Measurements from ENCODE around the gene IL18R1. TPM values are rescaled to one million over a fixed set of nuclear protein-coding genes. Genes with fewer than 3 reads are reported as not detected.
"Not testable (repeated sequence)": the region's sequence is repeated elsewhere in the genome, so short reads cannot be mapped to it uniquely, and the experiment has no call there.

Gene IL18R1
- total RNA-seq, 4 donors from 2014 or later = 1.6 to 3.6 (median 2.6) TPM

- DNase-seq (ENCODE audit: low spot score in 2 of 2) = no peak
- intact Hi-C loops (cut with DNase I; ENCODE audit: low total_unique reads) = no loop called here
- H3K4me3 ChIP-seq (ENCODE audit: low read depth, poor library complexity, severe bottlenecking) = no peak overlapping the region
- 45 to 60% methylated on average over 2 of the region's 2 CpGs for WGBS, 2 donors
- TF ChIP-seq, protein P1, sequence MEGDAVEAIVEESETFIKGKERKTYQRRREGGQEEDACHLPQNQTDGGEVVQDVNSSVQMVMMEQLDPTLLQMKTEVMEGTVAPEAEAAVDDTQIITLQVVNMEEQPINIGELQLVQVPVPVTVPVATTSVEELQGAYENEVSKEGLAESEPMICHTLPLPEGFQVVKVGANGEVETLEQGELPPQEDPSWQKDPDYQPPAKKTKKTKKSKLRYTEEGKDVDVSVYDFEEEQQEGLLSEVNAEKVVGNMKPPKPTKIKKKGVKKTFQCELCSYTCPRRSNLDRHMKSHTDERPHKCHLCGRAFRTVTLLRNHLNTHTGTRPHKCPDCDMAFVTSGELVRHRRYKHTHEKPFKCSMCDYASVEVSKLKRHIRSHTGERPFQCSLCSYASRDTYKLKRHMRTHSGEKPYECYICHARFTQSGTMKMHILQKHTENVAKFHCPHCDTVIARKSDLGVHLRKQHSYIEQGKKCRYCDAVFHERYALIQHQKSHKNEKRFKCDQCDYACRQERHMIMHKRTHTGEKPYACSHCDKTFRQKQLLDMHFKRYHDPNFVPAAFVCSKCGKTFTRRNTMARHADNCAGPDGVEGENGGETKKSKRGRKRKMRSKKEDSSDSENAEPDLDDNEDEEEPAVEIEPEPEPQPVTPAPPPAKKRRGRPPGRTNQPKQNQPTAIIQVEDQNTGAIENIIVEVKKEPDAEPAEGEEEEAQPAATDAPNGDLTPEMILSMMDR (IDR thresholded peaks at IDR 0.05) = no peak
Observed at GRCh38 chr2:102315921-102316320, 39.7 kb upstream of the IL18R1 start.

DNA sequence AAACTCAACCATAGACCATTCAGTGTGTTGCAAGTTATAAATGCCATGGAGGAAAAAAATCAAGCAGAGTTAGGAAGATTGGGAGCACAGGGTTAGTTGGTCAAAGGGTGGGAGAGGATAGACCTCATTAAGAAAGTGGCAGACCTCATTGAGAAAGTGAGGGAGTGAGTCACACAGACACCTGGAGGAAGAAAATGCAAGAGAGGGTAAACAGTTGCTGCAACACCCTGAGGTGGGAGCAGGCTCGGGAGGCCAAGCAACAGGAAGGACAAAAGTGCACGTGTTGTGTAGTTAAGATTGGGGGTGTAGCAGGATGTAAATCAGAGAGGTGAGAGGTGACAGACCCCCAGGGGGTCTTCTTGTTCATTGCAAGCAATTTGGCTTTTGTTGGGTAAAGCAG, 37.9 kb upstream of the IL18R1 start:
- DNase-seq (ENCODE audit: low spot score in 2 of 2) = no peak
- WGBS, 2 donors = 30 to 41% methylated on average over 2 of the region's 2 CpGs

GRCh38 chr2:102318437-102318836, 37.2 kb upstream of the IL18R1 start:
- TF ChIP-seq POLR2A (IDR thresholded peaks at IDR 0.05) = no peak
- TF ChIP-seq, protein P1 (IDR thresholded peaks at IDR 0.05) = no peak
- intact Hi-C loops (cut with DNase I; ENCODE audit: low total_unique reads) = no loop called here
- H3K4me3 ChIP-seq (ENCODE audit: low read depth, poor library complexity, severe bottlenecking) = no peak overlapping the region
- DNase-seq (ENCODE audit: low spot score in 2 of 2) = no peak
- 91 to 93% methylated on average over 2 of the region's 2 CpGs for WGBS, 2 donors

More for the DNA sequence above, 37.9 kb upstream of the IL18R1 start:
- TF ChIP-seq POLR2A (IDR thresholded peaks at IDR 0.05) = no peak
- TF ChIP-seq, protein P1 (IDR thresholded peaks at IDR 0.05) = no peak
- no peak overlapping the region for H3K4me3 ChIP-seq (ENCODE audit: low read depth, poor library complexity, severe bottlenecking)
- intact Hi-C loops (cut with DNase I; ENCODE audit: low total_unique reads) = no loop called here

- WGBS, 2 donors = 55 to 58% methylated on average over 6 of the region's 6 CpGs
- no peak for DNase-seq (ENCODE audit: low spot score in 2 of 2)
- no peak overlapping the region for H3K4me3 ChIP-seq (ENCODE audit: low read depth, poor library complexity, severe bottlenecking)
- TF ChIP-seq, protein P1 (IDR thresholded peaks at IDR 0.05) = no peak
- no peak for TF ChIP-seq POLR2A (IDR thresholded peaks at IDR 0.05)
- intact Hi-C loops (cut with DNase I; ENCODE audit: low total_unique reads) = no loop called here
Observed at GRCh38 chr2:102321941-102322719, 33.5 kb upstream of the IL18R1 start.

DNA sequence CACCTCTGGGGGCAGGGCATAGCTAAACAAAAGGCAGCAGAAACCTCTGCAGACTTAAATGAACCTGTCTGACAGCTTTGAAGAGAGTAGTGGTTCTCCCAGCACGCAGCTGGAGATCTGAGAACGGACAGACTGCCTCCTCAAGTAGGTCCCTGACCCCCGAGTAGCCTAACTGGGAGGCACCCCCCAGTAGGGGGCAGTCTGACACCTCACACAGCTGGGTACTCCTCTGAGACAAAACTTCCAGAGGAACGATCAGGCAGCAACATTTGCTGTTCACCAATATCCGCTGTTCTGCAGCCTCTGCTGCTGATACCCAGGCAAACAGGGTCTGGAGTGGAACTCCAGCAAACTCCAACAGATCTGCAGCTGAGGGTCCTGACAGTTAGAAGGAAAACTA, 30.7 kb upstream of the IL18R1 start:
- WGBS, 2 donors = 84 to 94% methylated on average over 5 of the region's 5 CpGs
- intact Hi-C loops (cut with DNase I; ENCODE audit: low total_unique reads); DNase-seq (ENCODE audit: low spot score in 2 of 2); H3K4me3 ChIP-seq (ENCODE audit: low read depth, poor library complexity, severe bottlenecking): not testable (repeated sequence)

DNA sequence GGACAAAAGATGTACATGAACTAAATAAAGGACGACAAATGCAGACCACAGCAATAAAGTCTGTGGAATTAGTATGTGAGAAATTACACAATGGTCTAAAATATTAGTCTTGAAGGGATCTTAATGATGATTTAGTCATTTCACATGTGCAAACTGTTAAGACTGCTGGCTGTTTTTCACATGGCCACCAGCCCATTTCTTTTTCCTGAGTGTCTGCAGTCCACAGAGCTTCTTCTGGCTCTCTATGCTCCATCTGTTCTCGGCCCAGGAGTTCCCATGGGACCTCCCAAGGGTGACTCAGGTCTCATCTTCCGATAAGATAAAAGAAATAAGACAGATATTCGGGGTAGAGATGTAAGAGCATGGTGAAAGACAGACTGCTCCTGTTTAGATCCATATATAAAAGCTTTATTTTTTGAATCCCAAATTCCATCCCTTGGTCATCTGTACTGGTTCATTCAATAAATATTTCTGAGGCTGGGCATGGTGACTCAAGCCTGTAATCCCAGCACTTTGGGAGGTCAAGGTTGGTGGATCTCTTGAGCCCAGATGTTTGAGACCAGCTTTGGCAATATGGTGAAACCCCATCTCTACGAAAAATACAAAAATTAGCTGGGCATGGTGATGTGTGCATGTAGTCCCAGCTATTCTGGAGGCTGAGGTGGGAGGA, 24.1 kb upstream of the IL18R1 start:
- no peak for DNase-seq (ENCODE audit: low spot score in 2 of 2)

More for the DNA sequence above, 24.1 kb upstream of the IL18R1 start:
- H3K4me3 ChIP-seq (ENCODE audit: low read depth, poor library complexity, severe bottlenecking) = no peak overlapping the region
- no peak for TF ChIP-seq POLR2A (IDR thresholded peaks at IDR 0.05)
- TF ChIP-seq, protein P1 (IDR thresholded peaks at IDR 0.05) = no peak
- intact Hi-C loops (cut with DNase I; ENCODE audit: low total_unique reads) = no loop called here
- 47 to 72% methylated on average over 5 of the region's 5 CpGs for WGBS, 2 donors
